SK-N-SH (cell line): ENCODE results near the gene C2CD4C. TPM values are rescaled to one million over a fixed set of nuclear protein-coding genes. Genes with fewer than 3 reads are reported as not detected.
"Not testable (repeated sequence)": the region's sequence is repeated elsewhere in the genome, so short reads cannot be mapped to it uniquely, and the experiment has no call there.

Experiments
- CTCF ChIA-PET: fragments of 300-600, 350-600 bp; formaldehyde crosslinking; extraction: SDS; loops from one replicate; lab custom pipeline; 2021; lab: Yijun Ruan, JAX
- POLR2A ChIA-PET: fragments of 350-600 bp; sonication (Branson Sonifier 250); formaldehyde crosslinking; extraction: SDS; loops from one replicate; lab custom pipeline; 2020; ENCODE audit warnings: antibody characterized with exemption, inconsistent platforms; lab: Yijun Ruan, JAX
- DNase-seq: peaks from one replicate; pipeline ENCODE4 v3.0.0; 2012
- H2AFZ ChIP-seq: fragments of 200-600 bp; sonication (generic); 2 replicates; pipeline ENCODE4 v1.8.1; 2016; ENCODE audit warnings: antibody characterized with exemption, mild to moderate bottlenecking, low read depth
- H3F3A ChIP-seq: fragments of 200-600 bp; sonication (generic); replicated peaks from 2 replicates; pipeline ENCODE3; 2016; ENCODE audit warnings: antibody characterized with exemption, mild to moderate bottlenecking; ENCODE audit not compliant: insufficient read depth
- H3K27ac ChIP-seq, 2 experiments: fragments of 200-500 bp in 1 of 2; fragments of 200-600 bp in 1 of 2; sonication (Bioruptor generic) in 1 of 2; sonication (generic), shearing (Covaris generic) in 1 of 2; 2 replicates each; pipeline versions ENCODE4 v1.5.1 to v1.6.1; 2014 to 2016; ENCODE audit warnings: low read depth in 2 of 2, inconsistent platforms in 1 of 2, low read length in 1 of 2, mild to moderate bottlenecking in 1 of 2, mixed read lengths in 1 of 2
- H3K27me3 ChIP-seq: fragments of 200-600 bp; sonication (generic), shearing (Covaris generic); 2 replicates; pipeline ENCODE4 v1.6.1; 2016; ENCODE audit warnings: mixed run types; ENCODE audit not compliant: insufficient read depth
- H3K36me3 ChIP-seq, 2 experiments: fragments of 200-500 bp in 1 of 2; fragments of 200-600 bp in 1 of 2; sonication (Bioruptor generic) in 1 of 2; sonication (generic) in 1 of 2; replicated peaks in 1 of 2; 2 replicates each; pipeline versions ENCODE3 to v1.5.1; 2014 to 2016; ENCODE audit warnings: low read length in 1 of 2, mild to moderate bottlenecking in 1 of 2; ENCODE audit not compliant: insufficient read depth in 2 of 2, control insufficient read depth in 1 of 2
- H3K4me1 ChIP-seq, 2 experiments: fragments of 200-500 bp in 1 of 2; fragments of 200-600 bp in 1 of 2; sonication (Bioruptor generic) in 1 of 2; sonication (generic), shearing (Covaris generic) in 1 of 2; 2 replicates each; pipeline versions ENCODE4 v1.5.1 to v1.6.1; 2014 to 2016; ENCODE audit warnings: low read depth in 1 of 2, low read length in 1 of 2, mixed run types in 1 of 2; ENCODE audit not compliant: insufficient read depth in 2 of 2, control insufficient read depth in 1 of 2
- H3K4me2 ChIP-seq: fragments of 200-600 bp; sonication (generic), shearing (Covaris generic); 2 replicates; pipeline ENCODE4 v1.6.1; 2017; ENCODE audit warnings: mixed run types
- H3K4me3 ChIP-seq, 2 experiments: fragments of 200-500 bp in 1 of 2; fragments of 200-600 bp in 1 of 2; sonication (Bioruptor generic) in 1 of 2; sonication (generic), shearing (Covaris generic) in 1 of 2; 2 replicates each; pipeline versions ENCODE4 v1.5.1 to v1.8.1; 2014 to 2016; ENCODE audit warnings: low read depth in 2 of 2, inconsistent platforms in 1 of 2, low read length in 1 of 2, mild to moderate bottlenecking in 1 of 2, mixed read lengths in 1 of 2, moderate library complexity in 1 of 2
- H3K79me2 ChIP-seq: fragments of 200-600 bp; sonication (generic); 2 replicates; pipeline ENCODE4 v1.8.1; 2017; ENCODE audit warnings: mild to moderate bottlenecking; ENCODE audit not compliant: insufficient read depth
- H3K9ac ChIP-seq: fragments of 200-600 bp; sonication (generic); 2 replicates; pipeline ENCODE4 v1.6.1; 2017; ENCODE audit warnings: mixed run types
- H3K9me2 ChIP-seq: fragments of 200-600 bp; sonication (generic); 2 replicates; pipeline ENCODE4 v1.6.1; 2017; ENCODE audit warnings: mixed run types
- H3K9me3 ChIP-seq: fragments of 200-600 bp; sonication (generic); 2 replicates; pipeline ENCODE4 v1.6.1; 2017; ENCODE audit warnings: mixed run types, mild to moderate bottlenecking, moderate library complexity
- H4K20me1 ChIP-seq: fragments of 200-600 bp; sonication (generic); 2 replicates; pipeline ENCODE4 v1.6.1; 2017; ENCODE audit warnings: mild to moderate bottlenecking, mixed run types; ENCODE audit not compliant: insufficient read depth
- CHD2 ChIP-seq: fragments of 150-350 bp; IDR thresholded peaks from 2 replicates; pipeline ENCODE4 v1.6.1; 2018; ENCODE audit warnings: low read length; ENCODE audit not compliant: partially characterized antibody
- FOXJ3 ChIP-seq: sonication (generic); formaldehyde crosslinking; IDR thresholded peaks from 2 replicates; pipeline ENCODE4 v1.5.1; 2020; ENCODE audit warnings: mild to moderate bottlenecking, missing genetic modification reagents
- GABPA ChIP-seq: IDR thresholded peaks from 2 replicates; pipeline ENCODE4 v1.4.0; 2012; ENCODE audit warnings: low read depth, mild to moderate bottlenecking
- GATA2 ChIP-seq: sonication (generic); formaldehyde crosslinking; IDR thresholded peaks from 2 replicates; pipeline ENCODE4 v1.5.0; 2020; ENCODE audit warnings: mild to moderate bottlenecking, missing genetic modification reagents
- JUND ChIP-seq: IDR thresholded peaks from 2 replicates; pipeline ENCODE4 v1.4.0; 2012
- MEF2A ChIP-seq: IDR thresholded peaks from 2 replicates; pipeline ENCODE4 v1.4.0; 2012; ENCODE audit warnings: low read depth, borderline replicate concordance
- NFIC ChIP-seq: IDR thresholded peaks from 2 replicates; pipeline ENCODE4 v1.4.0; 2012; ENCODE audit warnings: borderline replicate concordance
- REST ChIP-seq: IDR thresholded peaks from 2 replicates; pipeline ENCODE4 v1.6.1; 2012; ENCODE audit warnings: mild to moderate bottlenecking, low read depth, low read length, moderate library complexity
- SIN3A ChIP-seq: IDR thresholded peaks from 2 replicates; pipeline ENCODE4 v1.6.1; 2012; ENCODE audit warnings: low read depth, mild to moderate bottlenecking, low read length, moderate library complexity, borderline replicate concordance
- TAF1 ChIP-seq: IDR thresholded peaks from 2 replicates; pipeline ENCODE4 v1.6.1; 2012; ENCODE audit warnings: low read depth, mild to moderate bottlenecking, low read length, moderate library complexity, borderline replicate concordance
- TEAD4 ChIP-seq: IDR thresholded peaks from 2 replicates; pipeline ENCODE4 v1.4.0; 2012; ENCODE audit warnings: mild to moderate bottlenecking, borderline replicate concordance; ENCODE audit not compliant: insufficient read depth
- YY1 ChIP-seq: IDR thresholded peaks from 2 replicates; pipeline ENCODE4 v1.4.0; 2012; ENCODE audit warnings: low read depth, mild to moderate bottlenecking
- WGBS: methylation state at CpG from one replicate; pipeline ENCODE4 v1.1.6; 2017; ENCODE audit warnings: low lambda C conversion rate; 5-methylcytosine and 5-hydroxymethylcytosine counted together
- polyA plus RNA-seq, 3 experiments: library from polyadenylated mRNA; depleted of rRNA; stranded (reverse); fragments of >200 nt; gene quantifications; 2 replicates each; pipeline ENCODE4 v1.2.3, GENCODE V29; 2012
- TF ChIP-seq, protein P1 (sequence below): fragments of 150-350 bp; IDR thresholded peaks from 2 replicates; pipeline ENCODE4 v1.6.1; 2016; ENCODE audit warnings: mild to moderate bottlenecking, low read depth, low read length
- TF ChIP-seq, protein P2 (sequence below): IDR thresholded peaks from 2 replicates; pipeline ENCODE4 v1.4.0; 2012; ENCODE audit warnings: low read depth, borderline replicate concordance
- TF ChIP-seq, protein P3 (sequence below): fragments of 200-600 bp; sonication (generic); IDR thresholded peaks from 2 replicates; pipeline ENCODE4 v1.6.1; 2017; ENCODE audit warnings: antibody characterized with exemption, mild to moderate bottlenecking, moderate library complexity

Gene C2CD4C
- polyA plus RNA-seq, 1 of the 3 experiments (the other 2 are of a cell fraction): 0.23 TPM

DNA sequence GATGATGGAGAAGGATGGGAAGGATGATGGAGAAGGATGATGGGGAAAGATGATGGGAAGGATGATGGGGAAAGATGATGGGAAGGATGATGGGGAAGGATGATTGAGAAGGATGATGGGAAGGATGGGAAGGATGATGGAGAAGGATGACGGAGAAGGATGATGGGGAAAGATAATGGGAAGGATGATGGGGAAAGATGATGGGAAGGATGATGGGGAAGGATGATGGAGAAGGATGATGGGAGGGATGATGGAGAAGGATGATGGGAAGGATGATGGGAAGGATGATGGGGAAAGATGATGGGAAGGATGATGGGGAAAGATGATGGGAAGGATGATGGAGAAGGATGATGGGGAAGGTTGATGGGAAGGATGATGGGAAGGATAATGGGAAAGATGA lies 14.1 kb downstream of the C2CD4C start:
- H3K4me3 ChIP-seq, H3K27me3 ChIP-seq, H3K9ac ChIP-seq, H2AFZ ChIP-seq, H3K4me2 ChIP-seq, H3K79me2 ChIP-seq, H3K36me3 ChIP-seq, H4K20me1 ChIP-seq, POLR2A ChIA-PET, H3K27ac ChIP-seq, H3K9me3 ChIP-seq, H3K4me1 ChIP-seq, CTCF ChIA-PET, DNase-seq, H3K9me2 ChIP-seq: not testable (repeated sequence)
- H3F3A ChIP-seq: peaks cover 21% of the 10 kb centered on the region
- WGBS: 50% methylated on average over 1 of the region's 1 CpG

DNA sequence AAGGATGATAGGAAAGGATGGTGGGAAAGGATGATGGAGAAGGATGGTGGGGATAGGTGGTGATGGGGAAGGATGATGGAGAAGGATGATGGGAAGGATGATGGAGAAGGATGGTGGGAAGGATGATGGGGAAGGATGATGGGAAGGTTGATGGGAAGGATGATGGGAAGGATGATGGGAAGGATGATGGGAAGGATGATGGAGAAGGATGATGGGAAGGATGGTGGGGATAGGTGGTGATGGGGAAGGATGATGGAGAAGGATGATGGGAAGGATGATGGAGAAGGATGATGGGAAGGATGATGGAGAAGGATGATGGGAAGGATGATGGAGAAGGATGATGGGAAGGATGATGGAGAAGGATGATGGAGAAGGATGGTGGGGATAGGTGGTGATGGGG lies 15.4 kb downstream of the C2CD4C start:
- POLR2A ChIA-PET, H3K9me3 ChIP-seq, H3K4me2 ChIP-seq, CTCF ChIA-PET, H3K4me3 ChIP-seq, DNase-seq, H3K79me2 ChIP-seq, H3K27ac ChIP-seq, H3K9me2 ChIP-seq, H4K20me1 ChIP-seq, H3K27me3 ChIP-seq, H3K9ac ChIP-seq, H3K4me1 ChIP-seq, H3K36me3 ChIP-seq, H2AFZ ChIP-seq: not testable (repeated sequence)
- H3F3A ChIP-seq: peaks cover 21% of the 10 kb centered on the region

- no peak for TF ChIP-seq JUND
- no peak for TF ChIP-seq TEAD4
- no peak for TF ChIP-seq SIN3A
- TF ChIP-seq FOXJ3 (CRISPR knock-in tag): no peak
- TF ChIP-seq MEF2A: no peak
- TF ChIP-seq GATA2 (CRISPR knock-in tag): no peak
- no peak for TF ChIP-seq GABPA
- no peak for TF ChIP-seq NFIC
- TF ChIP-seq YY1: no peak
- no peak for TF ChIP-seq REST
- TF ChIP-seq, protein P1, sequence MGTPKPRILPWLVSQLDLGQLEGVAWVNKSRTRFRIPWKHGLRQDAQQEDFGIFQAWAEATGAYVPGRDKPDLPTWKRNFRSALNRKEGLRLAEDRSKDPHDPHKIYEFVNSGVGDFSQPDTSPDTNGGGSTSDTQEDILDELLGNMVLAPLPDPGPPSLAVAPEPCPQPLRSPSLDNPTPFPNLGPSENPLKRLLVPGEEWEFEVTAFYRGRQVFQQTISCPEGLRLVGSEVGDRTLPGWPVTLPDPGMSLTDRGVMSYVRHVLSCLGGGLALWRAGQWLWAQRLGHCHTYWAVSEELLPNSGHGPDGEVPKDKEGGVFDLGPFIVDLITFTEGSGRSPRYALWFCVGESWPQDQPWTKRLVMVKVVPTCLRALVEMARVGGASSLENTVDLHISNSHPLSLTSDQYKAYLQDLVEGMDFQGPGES: no peak
- TF ChIP-seq TAF1: no peak
- no peak for TF ChIP-seq CHD2
- TF ChIP-seq, protein P2, sequence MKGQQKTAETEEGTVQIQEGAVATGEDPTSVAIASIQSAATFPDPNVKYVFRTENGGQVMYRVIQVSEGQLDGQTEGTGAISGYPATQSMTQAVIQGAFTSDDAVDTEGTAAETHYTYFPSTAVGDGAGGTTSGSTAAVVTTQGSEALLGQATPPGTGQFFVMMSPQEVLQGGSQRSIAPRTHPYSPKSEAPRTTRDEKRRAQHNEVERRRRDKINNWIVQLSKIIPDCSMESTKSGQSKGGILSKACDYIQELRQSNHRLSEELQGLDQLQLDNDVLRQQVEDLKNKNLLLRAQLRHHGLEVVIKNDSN: no peak
- TF ChIP-seq, protein P3, sequence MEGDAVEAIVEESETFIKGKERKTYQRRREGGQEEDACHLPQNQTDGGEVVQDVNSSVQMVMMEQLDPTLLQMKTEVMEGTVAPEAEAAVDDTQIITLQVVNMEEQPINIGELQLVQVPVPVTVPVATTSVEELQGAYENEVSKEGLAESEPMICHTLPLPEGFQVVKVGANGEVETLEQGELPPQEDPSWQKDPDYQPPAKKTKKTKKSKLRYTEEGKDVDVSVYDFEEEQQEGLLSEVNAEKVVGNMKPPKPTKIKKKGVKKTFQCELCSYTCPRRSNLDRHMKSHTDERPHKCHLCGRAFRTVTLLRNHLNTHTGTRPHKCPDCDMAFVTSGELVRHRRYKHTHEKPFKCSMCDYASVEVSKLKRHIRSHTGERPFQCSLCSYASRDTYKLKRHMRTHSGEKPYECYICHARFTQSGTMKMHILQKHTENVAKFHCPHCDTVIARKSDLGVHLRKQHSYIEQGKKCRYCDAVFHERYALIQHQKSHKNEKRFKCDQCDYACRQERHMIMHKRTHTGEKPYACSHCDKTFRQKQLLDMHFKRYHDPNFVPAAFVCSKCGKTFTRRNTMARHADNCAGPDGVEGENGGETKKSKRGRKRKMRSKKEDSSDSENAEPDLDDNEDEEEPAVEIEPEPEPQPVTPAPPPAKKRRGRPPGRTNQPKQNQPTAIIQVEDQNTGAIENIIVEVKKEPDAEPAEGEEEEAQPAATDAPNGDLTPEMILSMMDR: no peak
- Histone ChIP-seq H3K9me2 (no peaks in the 10 kb centered on the region), H3K27ac (no peak overlapping the region), H3F3A (peaks cover 21% of the 10 kb centered on the region), H3K9ac (no peak overlapping the region), H3K27me3 (no peaks in the 10 kb centered on the region), H3K9me3 (no peaks in the 10 kb centered on the region; the same call in 1 of the 2 replicates), H4K20me1 (no peaks in the 10 kb centered on the region), H3K79me2 (no peaks in the 10 kb centered on the region), H3K4me2 (no peak overlapping the region), H3K36me3 (no peaks in the 10 kb centered on the region), H3K4me1 (peaks cover 0 to 3% of the 10 kb centered on the region in 2 experiments; a peak in 1 of 4 replicates), H2AFZ (no peak overlapping the region), H3K4me3 (no peak overlapping the region)
- no peak for DNase-seq
- ChIA-PET CTCF (interaction anchor here (0.6 kb wide), 1 partner anchor 8 kb away, joined by 3 read pairs; no protein-coding TSS in a partner anchor), POLR2A (no interaction called here)
- WGBS: 66% methylated on average over 10 of the region's 17 CpGs
Measured at GRCh38 chr19:392375-392970, 16.5 kb downstream of the C2CD4C start.
